GM12891 (cell line): Measurements from ENCODE around the gene GALNT9.

ENCODE experiments used
- PAX5 ChIP-seq: IDR thresholded peaks from 2 replicates; pipeline ENCODE4 v1.6.1; 2011; ENCODE audit warnings: low read length, moderate library complexity, mild to moderate bottlenecking; ENCODE audit not compliant: insufficient read depth, severe bottlenecking
- POLR2A ChIP-seq: IDR thresholded peaks from 2 replicates; pipeline ENCODE4 v1.6.1; 2011; ENCODE audit warnings: low read depth, low read length, control low read depth
- POLR2AphosphoS5 ChIP-seq: IDR thresholded peaks from 2 replicates; pipeline ENCODE4 v1.6.1; 2011; ENCODE audit warnings: low read depth, low read length, control low read depth

DNA sequence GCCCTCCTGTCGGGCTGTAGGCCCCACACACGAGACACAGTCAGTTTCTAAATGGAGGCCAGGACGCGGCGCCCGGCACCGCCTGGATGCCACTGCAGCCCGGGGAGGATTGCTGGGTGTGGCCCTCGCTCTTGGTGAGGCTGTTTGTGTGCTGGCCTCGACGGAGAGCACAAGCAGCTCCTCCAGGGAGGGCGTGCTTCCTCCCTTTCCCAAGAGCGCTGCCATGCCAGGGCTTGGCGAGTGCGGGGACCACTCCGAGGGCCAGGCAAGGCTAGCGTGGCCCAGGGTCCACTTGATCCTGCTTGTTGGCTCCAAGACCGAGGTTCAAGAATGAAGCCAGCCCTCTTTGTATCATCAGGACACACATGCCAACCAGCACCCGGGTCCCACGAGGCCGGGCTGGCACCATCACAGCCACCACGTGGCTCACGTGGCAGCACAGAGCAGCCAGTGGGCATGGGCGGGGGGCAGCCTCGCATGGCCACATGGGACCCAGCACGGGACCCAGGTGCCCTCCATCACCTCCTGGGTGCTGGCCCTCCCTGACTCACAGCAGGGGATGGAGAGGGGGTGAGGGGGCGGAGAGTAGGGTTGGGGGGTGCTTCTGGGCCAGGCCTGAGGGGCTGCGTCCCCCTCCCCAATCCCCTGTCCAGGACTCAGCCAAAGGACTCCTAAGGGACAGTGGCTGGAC lies 113.9 kb downstream of the GALNT9 start:
- TF ChIP-seq PAX5 (no peak), POLR2A (no peak), POLR2AphosphoS5 (no peak)
